ENCODE results near the gene PDE8B.

The PDE8B gene

DNA sequence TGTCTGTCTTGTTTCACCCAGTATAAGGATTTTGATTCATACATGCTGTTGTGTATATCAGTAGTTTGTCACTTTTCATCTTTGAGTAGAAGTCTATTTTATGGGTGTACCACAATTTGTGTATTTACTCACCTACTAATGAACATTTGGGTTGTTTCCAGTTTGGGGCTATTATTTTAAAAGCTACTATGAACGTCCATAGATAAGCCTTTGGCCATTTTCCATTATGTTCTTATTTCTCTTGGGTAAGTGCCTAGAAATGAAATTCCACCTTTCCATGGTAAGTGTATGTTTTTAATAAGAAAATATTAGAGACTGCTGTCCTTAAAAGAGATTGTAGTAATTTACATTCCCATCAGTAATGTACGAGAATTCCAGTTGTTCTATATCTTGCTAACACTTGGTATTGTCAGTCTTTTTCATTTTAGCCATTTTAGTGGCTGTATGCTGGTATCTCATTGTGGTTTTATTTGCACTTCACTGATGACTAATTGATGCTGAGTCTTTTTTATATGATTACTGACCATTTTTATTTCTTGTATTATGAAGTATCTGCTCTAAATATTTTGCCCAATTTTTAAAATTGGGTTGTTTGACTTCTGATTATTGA lies 17.9 kb upstream of the PDE8B start:
- DNase-seq, result no peak

DNA sequence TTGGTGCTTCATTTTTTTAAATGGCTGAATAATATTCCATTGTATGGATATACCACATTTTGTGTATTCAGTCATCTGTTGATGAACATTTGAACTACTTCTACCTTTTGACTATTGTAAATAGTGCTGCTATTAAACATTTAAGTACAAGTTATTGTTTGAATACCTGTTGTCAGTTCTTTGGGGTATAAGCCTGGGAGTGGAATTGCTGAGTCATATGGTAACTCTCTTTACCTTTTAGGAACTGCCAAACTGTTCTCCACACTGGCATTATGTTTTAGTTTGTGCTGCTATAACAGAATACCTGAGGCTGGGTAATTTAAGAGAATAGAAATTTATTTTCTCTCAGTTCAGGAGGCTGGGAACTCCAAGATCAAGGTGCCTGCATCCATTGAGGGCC lies 15.7 kb upstream of the PDE8B start:
- DNase-seq, result no peak

DNA sequence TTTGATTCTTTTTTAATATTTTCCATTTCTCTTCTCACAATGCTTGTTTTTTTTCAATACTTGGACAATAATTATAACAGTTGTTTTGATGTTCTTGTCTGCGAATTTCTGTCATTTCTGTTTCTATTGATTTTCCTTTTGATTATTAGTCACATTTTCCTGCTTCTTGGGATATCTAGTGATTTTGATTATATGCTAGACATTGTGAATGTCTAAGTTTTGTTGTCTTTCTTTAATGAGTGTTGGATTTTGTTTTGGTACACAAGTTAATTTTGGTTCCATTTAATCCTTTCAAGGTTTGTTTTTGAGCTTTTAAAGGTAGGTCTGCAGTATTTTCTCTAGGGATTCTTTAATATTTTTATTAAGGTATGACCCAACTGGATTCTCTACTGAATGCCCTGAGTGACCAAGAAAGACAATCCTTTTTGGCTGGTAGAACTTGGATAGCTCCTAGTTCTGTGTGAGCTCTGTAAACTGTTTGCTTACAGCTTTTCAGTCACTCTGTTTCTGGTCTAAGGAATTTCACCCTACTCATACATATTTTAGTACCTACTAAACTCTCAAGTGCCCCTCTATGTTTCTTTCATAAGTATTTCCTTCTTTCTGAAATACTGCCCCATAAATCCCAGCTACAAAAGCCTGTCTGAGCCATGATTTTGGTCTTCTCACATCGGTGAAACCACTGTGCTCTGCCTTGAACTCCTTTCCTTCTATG lies 12.5 kb upstream of the PDE8B start:
- DNase-seq, result no peak

DNA sequence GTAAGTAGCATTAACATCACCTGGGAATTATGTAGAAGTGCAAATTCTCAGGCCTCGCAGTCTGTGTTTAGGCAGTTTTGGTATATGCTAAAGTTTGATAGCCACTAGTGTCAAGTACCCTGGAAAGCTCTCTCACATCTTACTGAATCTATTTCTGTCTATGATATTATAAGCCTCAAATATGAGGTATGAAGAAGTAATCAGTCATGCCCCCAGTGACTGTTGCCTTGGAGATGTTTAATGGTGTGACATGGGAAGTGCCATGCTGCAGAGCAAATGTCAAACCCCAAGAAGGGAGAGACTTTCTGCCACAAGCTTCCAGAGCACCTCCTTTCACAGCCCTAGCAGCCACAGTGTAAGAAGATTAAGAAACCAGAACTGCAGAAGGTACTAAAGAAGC lies 9.8 kb upstream of the PDE8B start:
- no peak for DNase-seq

DNA sequence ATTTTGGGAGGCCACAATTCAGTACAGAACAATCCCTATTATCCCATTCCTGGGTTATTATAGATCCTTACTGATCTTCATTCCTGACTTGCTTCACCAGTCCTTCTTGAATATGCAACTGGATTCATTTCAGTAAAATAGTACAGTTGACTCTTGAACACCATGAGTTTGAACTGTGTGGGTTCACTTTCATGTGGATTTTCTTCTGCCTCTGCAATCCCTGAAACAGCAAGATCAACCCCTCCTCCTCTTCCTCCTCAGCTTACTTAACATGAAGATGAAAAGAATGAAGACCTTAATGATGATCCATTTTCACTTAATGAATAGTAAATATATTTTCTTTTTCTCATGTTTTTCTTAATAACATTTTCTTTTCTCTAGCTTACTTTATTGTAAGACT lies 8.3 kb upstream of the PDE8B start:
- no peak for DNase-seq

DNA sequence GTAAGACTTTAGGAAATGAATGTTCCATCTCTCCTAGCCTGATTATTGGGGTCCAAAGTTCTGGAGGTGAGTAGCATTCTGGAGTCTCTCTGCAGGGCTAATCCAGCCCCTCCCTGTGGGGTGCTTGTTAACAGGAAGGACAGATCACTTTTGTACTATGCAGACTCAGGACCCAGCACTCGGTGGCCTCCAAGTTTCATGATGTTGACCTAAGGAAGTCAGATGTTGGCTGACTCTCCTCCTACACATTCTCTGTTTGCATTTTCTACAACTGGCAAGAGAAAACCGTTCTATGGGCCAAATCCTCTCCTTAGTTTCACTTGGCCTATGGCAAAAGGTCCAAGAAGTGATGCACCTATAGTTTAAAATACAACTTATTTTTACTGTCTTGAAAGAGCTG lies 5.5 kb upstream of the PDE8B start:
- no peak for DNase-seq

DNA sequence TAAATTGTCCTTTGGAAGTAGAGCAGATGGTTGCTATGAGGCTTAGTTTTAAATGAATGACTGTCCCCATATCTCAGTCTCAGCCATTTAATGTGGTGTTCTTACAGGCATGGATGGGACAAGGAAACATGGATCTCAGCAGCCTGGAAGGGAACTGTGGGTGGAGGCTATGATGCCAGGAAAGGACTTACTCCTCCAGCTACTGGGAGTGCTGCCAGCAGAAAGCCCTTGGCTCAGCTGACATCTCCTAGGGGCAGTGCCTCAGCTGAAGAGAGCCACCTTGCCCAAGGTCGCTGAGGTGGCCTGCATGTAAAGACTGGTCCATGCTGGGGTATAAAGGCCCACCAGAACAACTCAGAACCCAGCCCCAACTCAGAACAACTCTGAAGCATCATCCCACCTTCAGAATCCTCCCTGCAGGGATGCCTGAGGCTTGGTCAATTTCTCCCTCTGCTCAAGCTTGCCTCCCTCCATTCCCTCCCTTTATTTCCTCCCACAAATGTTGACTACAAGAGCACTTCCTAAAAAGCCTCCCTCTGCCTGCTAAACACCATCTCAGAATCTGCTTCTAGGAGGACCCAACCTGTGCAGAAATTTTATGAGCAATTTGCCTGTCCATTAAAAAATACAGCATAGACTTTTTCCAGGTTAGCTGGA lies 1.8 kb upstream of the PDE8B start:
- DNase-seq, result no peak

DNA sequence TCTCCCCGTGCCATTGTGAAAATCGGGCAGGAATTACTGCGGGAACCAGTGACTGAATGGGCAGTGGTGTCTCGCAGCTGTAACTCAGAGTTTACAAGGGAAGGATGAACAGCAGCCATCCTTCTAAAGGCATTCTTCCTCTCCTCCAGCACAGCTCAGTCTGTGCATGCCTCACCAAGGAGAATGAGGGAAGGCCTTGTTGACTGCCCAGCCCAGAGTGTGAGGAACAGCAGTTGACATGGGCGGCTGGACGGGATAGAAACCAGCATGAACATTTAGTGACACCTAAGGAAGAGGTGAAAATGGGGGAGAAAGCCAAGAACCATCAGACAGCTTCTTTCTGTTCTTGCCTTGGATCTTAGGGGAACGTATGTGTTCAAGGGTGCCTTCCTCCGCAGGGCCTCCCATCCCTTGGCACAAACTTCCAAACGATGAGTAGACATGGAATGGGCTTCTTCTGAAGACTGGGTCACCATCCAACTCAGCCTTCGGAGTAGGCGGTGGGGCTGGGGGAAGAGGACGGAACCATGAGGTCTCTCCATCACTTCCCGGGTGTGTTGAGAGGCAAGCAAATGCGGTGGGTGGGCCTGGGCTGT lies 887 bp upstream of the PDE8B start:
- no peak for DNase-seq

DNA sequence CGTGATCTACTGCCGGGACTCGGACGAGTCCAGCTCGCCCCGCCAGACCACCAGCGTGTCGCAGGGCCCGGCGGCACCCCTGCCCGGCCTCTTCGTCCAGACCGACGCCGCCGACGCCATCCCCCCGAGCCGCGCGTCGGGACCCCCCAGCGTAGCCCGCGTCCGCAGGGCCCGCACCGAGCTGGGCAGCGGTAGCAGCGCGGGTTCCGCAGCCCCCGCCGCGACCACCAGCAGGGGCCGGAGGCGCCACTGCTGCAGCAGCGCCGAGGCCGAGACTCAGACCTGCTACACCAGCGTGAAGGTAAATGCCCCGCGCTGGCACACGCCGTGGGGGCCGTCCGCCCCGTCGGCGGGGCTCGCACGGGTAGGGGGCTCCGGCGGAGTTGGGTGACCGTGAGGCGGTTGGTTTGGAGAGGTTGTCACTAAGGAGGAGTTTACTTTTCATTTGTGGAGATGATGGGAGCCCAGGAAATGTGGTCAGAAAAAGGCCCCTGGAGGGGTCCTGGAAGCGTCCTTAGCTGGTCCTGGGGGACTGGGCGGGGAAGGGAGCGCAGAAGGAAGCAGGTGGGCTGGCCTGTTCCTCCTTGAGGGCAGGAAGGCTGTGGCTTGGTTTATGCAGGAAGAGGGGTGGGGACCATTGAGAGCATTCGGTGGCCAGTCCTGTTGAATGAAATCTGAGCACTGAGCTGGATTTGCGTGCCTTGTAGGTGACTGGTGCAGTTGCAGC lies 647 bp downstream of the PDE8B start:
- no peak for DNase-seq

DNA sequence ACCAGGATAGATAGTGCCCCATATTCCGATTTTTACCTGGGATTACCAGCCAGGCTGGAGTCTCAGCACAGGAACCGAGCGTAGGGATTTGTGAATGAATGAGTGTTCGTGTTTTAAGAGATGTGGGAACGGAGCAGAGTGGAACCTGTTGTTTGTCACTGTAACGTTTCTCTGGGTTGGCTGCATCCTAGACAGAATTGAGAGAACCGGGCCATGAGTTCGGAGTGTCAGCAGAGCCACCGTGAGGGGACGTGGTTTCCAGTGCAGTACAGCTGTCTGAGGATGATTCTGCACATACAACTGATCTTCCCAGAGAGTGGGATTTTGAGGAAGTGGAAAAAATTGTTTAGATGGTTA lies 1.2 kb downstream of the PDE8B start:
- DNase-seq, result no peak

DNA sequence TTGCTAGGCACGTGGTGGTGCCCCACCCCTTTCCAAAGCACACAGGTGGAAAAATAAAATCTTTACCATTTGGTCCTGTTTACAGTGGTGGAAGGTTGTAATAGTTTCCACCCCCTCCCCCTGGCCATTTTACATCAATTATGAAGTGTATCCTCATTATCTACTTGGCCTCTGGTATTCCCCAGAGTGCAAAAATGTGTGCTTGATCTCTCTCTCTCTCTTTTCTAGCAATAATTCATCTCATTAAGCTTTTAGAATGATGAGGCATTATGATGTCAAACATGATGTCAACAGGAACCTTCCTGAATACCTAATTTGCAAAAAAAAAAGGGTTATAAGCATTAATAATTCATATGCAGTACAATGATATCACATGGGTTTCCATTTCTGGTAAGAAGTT lies 3.1 kb downstream of the PDE8B start:
- DNase-seq, result no peak

DNA sequence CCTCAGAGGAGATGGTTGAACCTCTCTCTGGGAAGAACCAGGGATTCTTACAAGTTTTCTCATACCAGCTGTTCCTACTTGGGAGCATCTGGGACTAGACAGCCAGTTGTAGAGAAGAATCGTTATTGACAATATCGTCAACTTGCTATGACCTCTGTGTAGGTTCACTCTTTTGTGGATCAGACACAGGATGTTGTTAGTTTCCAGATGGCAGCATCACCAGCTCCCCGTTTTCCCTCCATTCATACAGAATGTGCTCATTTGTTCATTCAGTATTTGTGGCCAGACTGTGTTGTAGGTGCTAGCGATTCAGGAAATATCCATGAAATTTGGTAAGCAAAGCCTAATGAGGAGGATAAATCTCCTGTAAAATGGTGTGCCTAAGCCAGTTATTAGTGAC lies 3.7 kb downstream of the PDE8B start:
- no peak for DNase-seq

DNA sequence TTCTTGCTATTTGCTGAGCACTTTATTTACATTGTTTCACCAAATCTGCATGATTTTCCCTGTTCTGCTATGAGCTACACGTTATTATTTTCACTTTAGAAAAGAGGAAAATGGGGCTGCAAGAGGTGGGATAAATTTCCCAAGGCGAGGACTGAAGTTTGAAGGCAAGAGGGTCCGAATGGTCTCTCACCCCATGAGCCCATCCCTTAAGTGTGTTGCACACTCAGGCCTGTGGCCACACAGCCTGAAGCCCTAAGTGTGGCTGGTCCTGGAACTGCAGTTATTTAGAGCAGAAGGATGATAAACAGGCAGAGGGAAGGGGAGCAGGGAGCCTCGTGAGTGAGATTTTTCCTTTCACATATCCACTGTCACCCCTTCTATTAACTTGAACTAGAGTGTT lies 7.8 kb downstream of the PDE8B start:
- no peak for DNase-seq

DNA sequence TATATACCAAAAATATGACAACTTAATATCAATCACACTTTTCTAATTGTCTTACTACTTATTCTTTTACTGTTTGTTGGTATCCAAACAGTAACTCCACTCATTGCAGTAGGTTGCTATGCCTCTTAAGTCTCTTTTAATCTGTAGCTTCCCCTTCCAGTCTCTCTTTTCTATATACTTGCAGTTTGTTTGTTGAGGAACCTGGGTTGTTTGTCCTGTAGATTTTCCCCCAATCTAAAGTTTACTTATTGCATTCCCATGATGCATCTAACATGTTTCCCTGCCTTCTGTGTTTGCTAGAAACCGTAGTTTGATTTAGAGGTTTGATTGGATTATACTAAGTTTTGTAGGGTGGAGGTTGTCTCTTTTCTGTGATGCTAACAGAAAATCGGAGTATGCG lies 10.6 kb downstream of the PDE8B start:
- DNase-seq, result no peak

DNA sequence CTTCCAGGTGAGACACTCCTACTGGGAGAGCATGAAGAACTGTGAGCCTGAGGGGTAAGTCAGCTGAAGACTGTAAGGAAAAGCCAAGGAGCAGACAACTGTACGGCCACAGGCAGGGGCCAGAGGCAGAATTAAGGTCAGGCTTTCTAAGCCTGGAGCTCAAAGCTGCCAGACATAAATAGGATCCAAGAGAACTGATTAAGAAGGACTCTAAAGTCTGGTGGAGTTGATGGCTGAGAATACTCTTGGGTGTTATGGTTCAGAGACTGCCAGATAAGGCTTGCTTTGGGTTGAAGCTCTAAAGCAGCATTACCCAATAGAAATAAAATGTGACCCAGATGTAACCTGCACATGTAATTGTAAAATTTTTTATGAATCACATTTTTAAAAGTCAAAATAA lies 12.2 kb downstream of the PDE8B start:
- DNase-seq, result no peak

DNA sequence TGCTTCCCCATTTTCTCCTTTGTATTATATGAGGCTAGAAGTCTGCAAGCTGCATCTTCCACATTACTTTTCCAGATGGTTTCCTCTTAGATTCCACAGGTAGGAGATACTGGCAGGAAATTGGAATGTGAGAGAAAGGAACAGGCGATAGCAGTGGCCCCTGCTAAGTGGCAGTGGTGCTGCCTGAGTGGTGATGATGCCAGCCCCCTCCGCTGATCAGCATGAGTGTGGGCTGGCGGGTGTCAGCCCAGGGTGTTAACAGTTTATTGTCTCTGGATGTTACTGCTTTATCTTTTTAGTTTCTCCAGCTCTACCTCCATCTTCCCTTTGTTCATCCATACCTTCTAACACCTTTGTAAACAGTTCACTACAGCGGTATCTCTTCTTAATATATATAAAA lies 13.2 kb downstream of the PDE8B start:
- no peak for DNase-seq

DNA sequence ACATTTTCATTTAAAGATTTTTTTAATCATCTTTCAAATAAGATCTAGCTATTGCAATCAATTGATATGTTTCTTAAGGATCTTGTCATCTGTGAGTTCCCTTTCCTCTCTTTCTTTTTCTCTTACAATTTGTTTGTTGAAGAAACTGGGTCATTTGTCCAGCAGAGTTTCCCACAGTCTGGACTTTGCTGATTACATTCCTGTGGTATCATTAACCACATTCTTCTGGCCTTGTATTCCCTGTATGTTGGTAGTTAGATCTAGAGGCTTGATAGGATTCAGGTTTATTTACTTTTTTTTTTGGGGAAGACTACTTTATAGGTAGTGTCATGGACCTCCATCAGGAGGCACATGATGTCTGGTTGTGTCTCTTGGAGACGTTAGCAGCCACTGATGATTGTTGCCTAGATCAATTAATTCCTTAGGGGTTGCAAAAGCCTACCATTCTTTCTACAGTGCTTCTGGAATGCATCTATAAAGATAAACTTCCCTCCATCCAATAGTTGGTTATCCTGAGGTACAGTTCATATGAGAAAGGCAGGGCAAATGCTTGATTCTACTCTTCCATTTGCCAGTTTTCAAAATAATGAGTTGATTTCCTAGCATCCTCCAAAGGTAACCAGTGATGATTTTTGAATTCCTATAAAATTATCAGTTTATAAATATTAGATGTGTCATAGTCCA lies 14.3 kb downstream of the PDE8B start:
- DNase-seq, result no peak

DNA sequence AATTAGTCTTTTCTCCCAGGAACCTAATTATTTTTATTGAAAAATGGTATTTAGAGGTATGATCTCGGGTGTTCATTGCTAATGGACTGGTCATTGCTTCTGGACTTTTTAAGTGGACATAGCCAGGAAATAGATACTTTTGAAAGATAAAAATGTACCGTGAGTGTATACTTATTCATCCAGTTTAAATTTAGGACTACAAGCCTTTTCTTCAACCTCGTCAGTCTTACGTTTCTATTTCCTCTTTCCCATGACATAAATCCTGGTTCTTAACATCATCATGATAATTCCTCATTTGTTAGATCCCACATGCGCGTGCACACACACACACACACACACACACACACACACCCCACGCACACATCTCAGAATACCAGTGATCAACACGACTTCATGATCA lies 15.1 kb downstream of the PDE8B start:
- DNase-seq, result no peak

DNA sequence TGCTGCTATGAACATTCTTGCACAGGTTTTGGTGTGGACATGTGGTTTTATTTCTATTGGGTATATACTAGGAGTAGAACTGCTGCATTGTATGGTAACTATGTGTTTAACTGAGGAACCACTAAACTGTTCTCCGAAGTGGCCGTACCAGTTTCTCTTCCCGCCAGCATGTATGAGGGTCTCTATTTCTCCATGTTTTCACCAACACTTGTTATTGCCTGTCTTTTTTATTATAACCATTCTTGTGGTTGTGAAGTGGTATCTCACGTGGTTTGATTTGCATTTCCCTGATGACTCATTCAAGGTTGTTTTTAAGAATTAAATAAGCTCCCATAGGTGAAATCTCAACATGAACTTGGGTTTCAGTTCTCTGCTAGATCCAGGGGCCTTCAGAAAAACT lies 19.4 kb downstream of the PDE8B start:
- DNase-seq, result no peak

DNA sequence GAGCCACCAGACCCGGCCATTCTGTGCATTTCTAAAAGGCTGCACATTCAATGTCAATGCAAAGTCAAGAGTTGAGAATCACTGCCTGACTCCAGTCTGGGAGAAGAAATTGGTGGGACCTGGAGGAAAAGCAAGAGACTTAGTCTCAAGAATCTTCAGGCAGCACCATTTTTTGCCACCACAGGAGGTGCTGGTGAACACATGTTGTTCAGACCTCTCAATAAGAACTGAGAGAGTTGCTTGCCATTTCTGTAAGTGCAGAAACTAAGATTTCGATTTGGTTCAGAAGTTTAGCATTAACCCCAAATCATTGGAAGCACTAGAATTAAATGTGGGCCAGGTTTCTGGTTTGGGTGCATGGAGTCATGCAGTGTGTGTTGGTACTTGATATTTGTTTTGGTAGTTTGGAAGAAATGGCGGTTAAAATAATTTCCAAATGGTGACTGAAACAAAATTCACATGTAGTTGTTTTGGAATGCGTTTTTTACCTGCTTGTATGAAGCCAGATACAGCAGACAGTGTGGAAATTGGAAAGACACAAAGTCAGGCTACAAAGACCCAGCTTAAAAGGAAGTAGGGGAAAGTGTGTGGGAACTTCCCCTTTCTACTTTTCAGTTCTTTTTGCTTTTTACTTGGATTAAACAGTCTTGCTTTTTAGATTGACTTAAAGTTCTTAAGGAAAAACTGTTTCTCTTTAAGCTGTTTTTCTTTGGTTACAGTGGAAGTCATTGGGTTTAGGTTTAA lies 20.4 kb downstream of the PDE8B start:
- DNase-seq, result no peak

DNA sequence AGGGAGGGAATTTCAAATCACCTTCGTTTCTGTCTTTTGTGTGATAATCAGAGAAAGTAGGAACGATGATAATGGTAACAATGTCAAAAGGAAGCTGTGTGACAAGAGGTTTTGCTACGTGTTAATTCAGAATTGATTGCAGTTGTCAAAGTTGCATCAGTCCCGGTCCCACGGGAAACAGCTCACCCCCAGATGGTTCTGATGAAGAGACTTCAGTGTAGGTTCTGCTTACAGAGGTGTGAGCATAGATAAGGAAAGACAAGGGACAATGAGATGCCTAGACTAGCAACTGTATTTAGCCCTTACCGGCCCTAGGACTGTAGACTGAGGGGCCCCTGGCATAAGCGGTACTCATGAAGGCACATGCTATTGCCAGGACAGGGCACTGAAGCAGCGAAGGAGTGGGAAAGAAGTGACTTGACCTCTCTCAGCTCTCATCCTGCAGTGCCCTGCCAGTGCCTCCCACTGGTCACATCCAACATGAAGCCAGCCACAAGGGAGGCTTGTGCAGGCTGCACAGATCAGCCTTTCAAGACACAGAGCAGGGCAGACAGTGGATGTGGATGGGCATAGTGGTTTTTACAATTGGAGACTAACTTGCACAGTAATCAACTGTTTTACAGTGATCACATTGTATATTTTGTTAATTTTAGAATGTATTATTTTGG lies 21.1 kb downstream of the PDE8B start:
- no peak for DNase-seq
